ENCODE results near the gene SLC39A3.
"Not testable (repeated sequence)": the region's sequence is repeated elsewhere in the genome, so short reads cannot be mapped to it uniquely, and the experiment has no call there.

SLC39A3 gene

GRCh38 chr19:2720777-2721569, 18.8 kb downstream of the SLC39A3 start, which contains the start of gene DIRAS1:
Gene DIRAS1, minus strand, starts transcription at chr19:2721372. Its CDS starts 3,566 bp downstream, at chr19:2717806.
- peak; percentile 12 for DNase-seq

GRCh38 chr19:2719920-2720776, 19.7 kb downstream of the SLC39A3 start:
- no peak for DNase-seq

- DNase-seq: no peak
These were observed 20.5 kb downstream of the SLC39A3 start for GRCh38 chr19:2719232-2719735.

GRCh38 chr19:2717638-2718541, 21.9 kb downstream of the SLC39A3 start:
- no peak for DNase-seq

GRCh38 chr19:2716722-2717637, 22.8 kb downstream of the SLC39A3 start:
- DNase-seq: no peak

GRCh38 chr19:2716275-2716650, 23.6 kb downstream of the SLC39A3 start:
- no peak for DNase-seq

- DNase-seq: no peak
These were observed 24.1 kb downstream of the SLC39A3 start for GRCh38 chr19:2715470-2716274.

GRCh38 chr19:2714531-2715269, 25.1 kb downstream of the SLC39A3 start:
- no peak for DNase-seq

GRCh38 chr19:2714102-2714501, 25.7 kb downstream of the SLC39A3 start:
- not testable (repeated sequence) for DNase-seq

- DNase-seq: not testable (repeated sequence)
These were observed 26.6 kb downstream of the SLC39A3 start for GRCh38 chr19:2713170-2713569.

- no peak for DNase-seq
These were observed 28.0 kb downstream of the SLC39A3 start for GRCh38 chr19:2711875-2712205.

GRCh38 chr19:2711172-2711874, 28.5 kb downstream of the SLC39A3 start:
- no peak for DNase-seq

- DNase-seq: no peak
These were observed 33.6 kb downstream of the SLC39A3 start for GRCh38 chr19:2706251-2706650.

GRCh38 chr19:2703691-2704216, 36.1 kb downstream of the SLC39A3 start:
- peak; percentile 18 for DNase-seq

GRCh38 chr19:2703077-2703437, 36.8 kb downstream of the SLC39A3 start:
- no peak for DNase-seq

GRCh38 chr19:2702170-2703076, 37.4 kb downstream of the SLC39A3 start, which contains the start of gene GNG7:
Gene GNG7, minus strand, starts transcription at chr19:2702694. Its CDS starts 182,006 bp downstream, at chr19:2520688.
- DNase-seq: peak; percentile 81

- no peak for DNase-seq
These were observed 38.3 kb downstream of the SLC39A3 start for GRCh38 chr19:2701361-2702169.
